HUDEP-2 (cell line): ENCODE data around the gene TECTA.

Experiments used
- DNase-seq, 76 experiments: peaks; one replicate each; lab custom pipeline; 2025; ENCODE audit not compliant: unreplicated experiment in 76 of 76; lab: John Stamatoyannopoulos, UW

Gene TECTA, protein sequence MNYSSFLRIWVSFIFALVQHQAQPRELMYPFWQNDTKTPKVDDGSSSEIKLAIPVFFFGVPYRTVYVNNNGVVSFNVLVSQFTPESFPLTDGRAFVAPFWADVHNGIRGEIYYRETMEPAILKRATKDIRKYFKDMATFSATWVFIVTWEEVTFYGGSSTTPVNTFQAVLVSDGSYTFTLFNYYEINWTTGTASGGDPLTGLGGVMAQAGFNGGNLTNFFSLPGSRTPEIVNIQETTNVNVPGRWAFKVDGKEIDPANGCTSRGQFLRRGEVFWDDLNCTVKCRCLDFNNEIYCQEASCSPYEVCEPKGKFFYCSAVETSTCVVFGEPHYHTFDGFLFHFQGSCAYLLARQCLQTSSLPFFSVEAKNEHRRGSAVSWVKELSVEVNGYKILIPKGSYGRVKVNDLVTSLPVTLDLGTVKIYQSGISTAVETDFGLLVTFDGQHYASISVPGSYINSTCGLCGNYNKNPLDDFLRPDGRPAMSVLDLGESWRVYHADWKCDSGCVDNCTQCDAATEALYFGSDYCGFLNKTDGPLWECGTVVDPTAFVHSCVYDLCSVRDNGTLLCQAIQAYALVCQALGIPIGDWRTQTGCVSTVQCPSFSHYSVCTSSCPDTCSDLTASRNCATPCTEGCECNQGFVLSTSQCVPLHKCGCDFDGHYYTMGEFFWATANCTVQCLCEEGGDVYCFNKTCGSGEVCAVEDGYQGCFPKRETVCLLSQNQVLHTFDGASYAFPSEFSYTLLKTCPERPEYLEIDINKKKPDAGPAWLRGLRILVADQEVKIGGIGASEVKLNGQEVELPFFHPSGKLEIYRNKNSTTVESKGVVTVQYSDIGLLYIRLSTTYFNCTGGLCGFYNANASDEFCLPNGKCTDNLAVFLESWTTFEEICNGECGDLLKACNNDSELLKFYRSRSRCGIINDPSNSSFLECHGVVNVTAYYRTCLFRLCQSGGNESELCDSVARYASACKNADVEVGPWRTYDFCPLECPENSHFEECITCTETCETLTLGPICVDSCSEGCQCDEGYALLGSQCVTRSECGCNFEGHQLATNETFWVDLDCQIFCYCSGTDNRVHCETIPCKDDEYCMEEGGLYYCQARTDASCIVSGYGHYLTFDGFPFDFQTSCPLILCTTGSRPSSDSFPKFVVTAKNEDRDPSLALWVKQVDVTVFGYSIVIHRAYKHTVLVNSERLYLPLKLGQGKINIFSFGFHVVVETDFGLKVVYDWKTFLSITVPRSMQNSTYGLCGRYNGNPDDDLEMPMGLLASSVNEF (N-terminal part only)

DNA sequence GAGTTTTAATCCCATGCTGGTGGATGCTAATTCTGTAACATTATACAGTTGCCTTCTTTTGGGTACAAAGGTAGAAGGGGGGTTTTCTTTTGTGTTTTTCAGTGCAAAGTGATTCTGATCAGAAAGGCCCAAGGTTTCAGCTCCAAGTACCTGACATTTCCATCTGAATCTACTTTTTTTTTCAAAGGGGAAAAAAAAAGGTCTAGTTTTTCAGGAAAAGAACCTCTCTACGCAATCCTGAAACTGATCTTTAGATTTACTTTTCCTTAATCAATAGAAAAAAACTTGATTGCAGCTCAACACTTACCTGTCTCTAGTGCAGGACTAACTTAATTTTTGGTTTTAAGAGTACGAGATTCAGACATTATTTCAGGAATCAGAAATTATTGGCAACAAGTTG, at the start of gene TECTA:
TECTA (plus strand) TSS at position 301 of the 400 bp plus-strand sequence. CDS start 1,423 bp downstream, outside the sequence.
- DNase-seq, result no peak

DNA sequence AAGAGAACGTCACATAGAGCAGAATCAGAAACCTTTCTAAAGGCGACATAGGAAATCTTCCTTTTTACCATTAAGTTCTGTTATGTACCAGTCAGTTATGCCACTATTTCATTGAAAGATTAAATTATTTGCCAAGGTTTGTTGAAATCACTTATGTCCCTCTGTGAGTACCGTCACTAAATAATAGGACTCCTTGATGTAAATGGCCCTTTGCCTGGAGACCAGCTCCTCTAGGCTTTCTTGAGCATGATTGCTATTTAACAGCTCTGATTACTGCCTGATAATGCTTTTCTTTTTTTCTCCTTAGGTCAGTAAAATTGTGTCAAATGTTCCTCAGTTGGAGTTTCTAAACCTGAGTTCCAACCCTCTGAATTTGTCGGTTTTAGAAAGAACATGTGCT, 47.8 kb upstream of the TECTA start:
- no peak for DNase-seq

DNA sequence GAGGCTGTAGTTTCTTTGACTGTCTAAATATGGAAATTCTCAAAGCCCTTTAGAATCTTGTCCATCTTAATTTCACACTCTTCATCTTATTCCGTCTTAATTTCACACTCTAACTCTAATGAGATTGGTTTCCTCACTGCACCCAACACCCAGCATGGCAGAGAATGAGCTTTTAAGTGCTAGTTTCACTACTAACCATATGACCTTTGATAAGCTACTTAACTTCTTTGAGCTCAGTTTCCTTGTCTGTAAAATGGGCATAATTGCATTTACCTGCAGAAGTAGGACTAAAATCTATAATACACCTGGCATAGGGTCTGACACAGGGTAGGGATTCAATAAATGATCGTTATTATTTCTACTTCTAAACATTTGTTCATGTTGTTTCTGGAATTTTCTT, 46.8 kb upstream of the TECTA start:
- DNase-seq, result no peak

DNA sequence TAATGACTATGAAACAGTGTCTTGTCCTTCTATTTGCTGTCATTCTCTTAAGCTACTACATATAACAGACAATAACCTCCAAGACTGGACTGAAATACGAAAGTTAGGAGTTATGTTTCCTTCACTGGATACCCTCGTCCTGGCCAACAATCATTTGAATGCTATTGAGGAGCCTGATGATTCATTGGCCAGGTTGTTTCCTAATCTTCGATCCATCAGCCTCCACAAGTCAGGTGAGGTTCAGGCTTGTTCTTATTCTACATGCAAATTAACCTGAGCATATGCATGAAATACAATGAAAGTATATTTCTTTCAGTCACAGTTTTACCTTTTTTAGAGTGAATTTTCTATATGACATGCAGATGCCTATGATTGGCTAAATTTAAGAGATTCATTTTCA, 46.0 kb upstream of the TECTA start:
- no peak for DNase-seq

DNA sequence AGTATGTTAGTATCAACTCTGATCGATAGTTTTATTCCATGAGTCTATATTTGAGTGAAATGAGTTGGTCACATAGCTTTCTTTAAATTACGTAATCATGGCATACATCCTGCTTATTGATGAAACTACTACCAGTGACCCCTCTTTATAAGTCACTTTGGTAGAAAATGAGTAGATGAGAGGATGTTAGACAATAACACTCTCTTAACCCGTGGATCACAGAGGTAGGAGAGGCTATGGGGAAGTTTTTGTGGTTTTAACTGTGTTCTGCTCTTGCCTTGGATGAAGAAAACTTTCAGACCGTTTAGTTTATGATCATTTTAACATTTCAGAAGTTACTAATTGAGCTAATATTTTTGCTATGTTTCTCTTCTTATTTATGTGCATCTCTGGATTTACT, 43.1 kb upstream of the TECTA start:
- no peak for DNase-seq

DNA sequence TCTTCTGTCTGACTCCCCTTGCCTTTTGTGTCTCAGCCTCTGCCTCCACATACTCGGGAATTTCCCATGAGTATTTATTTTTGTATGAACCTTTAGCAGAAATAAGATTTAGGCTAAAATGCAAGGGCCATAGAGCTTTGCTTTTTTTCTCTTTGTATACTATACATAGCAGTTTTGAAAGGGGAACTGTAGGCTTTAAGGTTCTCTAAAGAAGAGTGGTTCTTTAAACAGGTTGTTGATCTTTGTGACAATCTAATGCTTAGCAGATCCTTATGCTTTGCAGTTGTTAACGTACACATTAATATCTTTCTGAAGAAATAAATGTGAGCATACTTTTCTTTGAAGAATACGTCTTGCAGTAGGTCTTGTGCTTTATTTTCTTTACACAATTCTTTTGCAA, 42.1 kb upstream of the TECTA start:
- DNase-seq, result no peak

DNA sequence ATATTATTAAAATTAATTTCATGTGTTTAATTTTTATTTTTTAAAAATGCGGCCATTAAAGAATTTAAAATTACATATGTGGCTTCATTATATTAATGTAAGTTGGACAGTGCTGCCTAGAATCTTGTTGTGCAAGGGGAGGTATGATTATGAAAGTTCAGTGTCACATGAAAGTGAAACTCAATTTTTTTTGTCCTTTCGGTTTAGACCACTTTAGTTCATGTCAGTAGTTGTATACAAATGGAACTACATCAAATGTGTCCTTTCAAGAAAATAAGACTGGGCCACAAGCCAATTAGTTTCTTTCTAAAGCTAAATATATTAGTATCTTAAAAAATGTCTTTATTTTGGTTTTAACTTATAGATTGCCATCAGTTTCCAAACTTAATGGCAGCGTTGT, 41.4 kb upstream of the TECTA start:
- no peak for DNase-seq

DNA sequence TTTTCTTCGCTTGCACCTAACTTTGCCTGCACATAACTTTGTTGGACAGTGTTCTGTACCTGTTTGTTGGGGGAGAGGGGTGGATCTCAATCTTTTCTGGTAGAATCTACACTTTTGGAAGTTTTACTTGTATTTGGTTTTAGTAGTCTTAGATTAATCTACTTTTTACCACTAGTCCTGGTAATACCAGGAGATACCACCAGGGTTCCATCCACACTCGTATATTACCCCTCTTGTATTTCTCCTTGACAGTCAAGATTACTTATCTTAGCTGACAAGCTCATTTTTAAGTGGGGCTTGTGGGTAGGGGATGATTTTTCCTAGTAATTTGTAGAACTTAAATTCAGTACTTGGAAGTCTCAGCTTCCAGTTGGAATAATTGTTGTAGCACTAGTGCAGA, 37.3 kb upstream of the TECTA start:
- DNase-seq, result peak in 2 of 76 experiments; percentile 0 to 11

DNA sequence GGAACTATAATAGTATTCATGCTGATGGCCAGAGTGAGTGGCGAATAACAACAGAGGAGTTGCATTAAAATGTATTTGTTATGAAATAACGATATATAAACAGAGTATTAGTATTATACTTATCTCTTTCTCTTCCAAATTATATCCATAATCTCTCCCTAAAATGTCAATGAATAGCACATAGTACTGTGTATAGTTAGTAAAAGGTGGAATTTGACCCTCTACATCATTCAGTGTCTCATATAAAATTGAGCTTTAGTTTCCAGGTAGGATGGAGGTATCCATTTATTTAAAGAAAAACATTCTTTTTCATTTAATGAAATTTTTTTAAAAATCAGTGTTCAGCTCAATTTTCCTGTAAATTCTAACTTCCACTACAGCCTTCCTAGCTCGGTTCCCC, 34.4 kb upstream of the TECTA start:
- no peak for DNase-seq

DNA sequence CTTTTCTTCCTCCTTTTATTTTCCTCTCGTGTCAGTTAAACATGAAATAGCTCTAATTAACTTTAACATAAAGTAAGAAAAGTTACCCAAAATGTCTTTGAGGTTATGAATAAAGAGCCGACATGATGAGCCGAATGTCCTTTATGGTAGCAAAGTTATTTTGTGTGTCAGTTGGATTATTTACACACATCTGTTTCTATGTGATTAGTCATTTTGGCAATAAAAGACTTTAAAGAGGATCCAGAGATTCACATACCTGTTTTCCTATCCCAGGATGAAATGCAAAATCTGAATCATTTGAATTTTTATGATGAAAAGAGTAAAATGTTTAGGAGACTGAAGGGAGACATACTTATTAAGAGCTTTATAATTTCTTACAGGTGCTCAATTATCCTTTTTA, 34.0 kb upstream of the TECTA start:
- DNase-seq, result no peak

DNA sequence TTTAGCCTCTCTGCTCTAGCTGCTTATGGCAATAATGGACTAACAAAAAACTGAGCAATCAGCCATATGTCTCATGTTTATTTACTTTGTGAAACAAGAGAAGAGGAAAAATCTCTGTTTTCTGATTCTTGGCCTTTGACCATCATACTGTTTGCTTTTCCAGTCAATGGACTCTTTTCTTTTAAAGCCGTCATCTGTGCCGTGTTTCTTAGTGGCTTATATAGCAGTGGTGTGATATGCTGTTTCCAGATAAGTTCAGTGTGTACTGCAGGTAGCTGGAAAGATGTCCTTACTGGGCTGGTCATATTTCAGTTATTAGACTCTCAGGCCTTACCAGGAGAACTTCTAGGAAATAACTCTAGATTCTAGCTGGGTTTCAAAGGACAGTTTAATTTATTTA, 33.6 kb upstream of the TECTA start:
- no peak for DNase-seq

DNA sequence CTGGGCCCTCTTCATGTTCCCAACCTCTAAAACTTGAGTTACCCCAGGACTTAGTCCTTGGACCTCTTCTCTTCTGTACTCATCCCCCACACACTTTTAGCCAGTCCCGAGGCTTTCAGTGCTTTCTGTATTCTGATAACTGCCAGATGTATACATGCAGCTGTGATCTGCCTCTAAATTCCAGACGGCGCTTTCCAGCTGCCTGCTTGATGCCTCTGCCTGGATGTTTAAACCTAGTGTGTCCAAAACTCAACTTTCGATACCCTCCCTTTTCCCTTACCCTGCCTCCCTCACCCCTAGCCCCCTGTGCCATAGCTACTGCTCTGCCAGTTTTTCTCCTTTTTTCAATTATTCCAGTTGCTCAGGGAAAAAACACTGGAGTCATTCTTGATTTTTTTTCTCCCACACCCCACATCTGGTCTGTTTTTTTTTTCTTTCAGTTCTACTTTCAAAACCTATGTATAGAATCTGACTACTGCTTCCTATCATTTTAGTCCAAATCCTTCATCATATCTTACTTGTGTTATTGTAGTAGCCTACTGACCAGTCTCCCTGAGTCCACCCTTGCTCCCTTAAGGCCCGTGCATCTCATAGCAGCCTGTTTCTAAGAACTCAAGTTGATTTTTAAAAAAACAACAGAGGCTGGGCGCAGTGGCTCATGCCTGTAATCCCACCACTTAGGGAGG, 32.9 kb upstream of the TECTA start:
- no peak for DNase-seq

DNA sequence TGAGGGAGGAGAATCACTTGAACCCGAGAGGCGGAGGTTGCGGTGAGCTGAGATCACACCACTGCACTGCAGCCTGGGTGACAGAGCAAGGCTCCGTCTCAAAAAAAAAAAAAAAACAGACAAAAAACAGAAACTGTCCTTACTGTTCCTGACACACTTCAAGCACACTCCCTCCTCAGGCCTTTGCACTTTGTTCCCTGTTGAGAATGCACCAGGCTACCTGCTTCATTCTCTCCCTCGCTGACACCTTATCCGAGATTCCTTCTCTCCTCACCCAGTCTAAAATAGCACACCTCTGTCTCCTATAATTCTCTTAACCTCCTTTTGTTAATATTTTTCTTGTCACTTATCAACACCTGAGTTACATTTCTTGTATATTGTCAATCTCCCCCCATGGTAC, 32.3 kb upstream of the TECTA start:
- no peak for DNase-seq

DNA sequence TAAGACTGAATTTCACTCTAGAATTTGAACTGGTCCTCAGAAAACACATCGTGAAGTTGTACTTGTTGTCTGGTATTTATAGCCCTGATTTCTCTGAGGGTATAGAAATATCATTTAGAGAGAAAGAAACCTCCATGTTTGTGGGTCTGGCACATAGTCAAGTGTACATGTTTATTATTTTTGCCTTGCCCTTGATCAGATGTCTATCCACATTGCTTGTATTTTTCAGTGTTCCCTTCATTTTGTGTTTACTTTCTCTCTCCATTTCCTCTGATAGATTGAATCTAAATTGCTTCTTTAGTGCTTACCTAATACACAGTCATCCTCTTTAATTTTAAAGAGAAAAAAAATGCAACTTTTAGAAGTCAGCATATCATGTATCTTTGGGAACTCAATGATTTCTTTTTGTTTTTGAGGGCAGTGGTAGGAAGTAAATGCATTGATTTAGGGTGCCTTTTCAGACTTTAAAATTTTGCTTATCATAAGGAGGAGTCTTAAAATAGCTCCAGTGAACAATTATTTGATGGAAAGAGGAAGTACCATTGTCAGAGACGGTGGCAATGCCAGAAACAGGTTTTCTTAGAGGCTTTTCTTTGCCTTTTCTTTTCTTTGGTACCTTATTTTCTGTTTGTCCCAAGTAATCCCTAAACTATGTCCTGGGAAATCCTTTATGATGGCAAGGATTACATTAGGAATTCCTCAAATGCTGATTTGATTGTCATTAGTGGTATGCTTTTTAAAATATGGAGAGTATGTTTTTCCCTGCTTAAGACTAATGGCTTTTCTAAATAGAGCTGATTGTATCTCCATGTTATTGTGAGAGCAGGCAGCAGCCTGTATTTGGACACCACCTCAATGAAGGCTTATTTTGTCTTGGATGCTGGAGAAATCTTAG, 29.8 kb upstream of the TECTA start:
- no peak for DNase-seq

DNA sequence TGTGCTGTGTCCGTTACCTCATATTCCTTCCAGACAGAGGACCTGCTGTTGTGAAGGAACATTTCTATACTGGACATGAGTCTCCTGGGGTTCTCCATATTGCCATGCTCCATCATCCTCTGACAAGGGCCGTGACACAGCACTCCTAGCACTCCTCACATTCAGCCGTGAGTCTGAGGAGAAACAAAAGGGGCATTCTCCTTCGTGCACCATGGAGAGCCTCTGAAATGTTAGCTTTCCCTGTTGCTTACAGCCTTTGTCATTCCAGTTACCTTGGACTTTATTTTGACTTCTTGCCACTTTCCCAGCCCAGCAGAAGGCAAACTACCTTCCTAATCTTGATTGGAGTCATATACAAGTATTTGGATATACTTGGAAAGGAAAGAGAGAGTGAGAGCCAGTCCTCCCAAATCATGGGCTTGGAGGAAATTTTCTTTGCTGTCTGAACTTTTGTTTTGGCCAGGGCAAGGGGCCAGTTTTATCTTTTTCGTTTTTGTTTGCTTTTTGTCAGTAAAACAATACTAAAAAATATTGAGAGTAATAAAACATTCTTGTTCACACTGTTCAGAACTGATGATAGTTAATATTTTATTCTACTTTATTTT, 29.1 kb upstream of the TECTA start:
- no peak for DNase-seq

DNA sequence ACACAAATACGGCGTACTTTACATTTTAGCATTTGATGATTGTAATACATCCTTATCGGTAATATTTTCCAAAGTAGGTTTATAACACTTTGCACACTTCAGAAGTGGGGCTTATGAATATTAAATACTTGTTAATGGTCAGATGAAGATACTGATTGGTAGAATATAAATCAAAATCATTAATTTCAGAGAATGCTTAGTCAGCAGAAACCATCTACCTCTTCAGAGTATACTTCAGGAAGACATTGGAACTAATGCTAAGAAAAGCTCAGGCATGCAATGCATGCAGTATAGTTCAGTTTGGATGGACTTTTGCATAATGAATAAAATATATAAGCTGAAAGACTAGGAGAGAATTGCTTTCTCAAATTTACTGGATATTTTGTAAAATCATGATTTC, 19.7 kb upstream of the TECTA start:
- no peak for DNase-seq

DNA sequence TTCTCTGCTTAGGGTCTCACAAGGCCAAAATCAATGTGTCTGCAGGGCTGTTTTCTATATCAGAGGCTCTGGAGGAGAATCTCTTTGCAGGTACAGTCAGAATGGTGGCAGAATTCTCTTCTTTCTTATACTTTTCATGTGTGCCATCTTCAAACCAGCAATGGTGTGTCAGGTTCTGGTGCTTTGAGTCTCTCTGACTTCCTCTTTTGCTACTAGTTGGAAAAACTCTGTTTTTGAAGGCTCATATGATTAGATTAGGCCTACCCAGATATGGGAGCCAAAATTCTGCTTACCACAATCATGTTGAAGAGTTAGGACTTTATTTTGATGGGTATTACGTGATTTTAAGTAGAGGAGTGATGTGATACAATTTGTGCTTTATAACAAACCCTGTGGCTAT, 18.8 kb upstream of the TECTA start:
- DNase-seq, result no peak

DNA sequence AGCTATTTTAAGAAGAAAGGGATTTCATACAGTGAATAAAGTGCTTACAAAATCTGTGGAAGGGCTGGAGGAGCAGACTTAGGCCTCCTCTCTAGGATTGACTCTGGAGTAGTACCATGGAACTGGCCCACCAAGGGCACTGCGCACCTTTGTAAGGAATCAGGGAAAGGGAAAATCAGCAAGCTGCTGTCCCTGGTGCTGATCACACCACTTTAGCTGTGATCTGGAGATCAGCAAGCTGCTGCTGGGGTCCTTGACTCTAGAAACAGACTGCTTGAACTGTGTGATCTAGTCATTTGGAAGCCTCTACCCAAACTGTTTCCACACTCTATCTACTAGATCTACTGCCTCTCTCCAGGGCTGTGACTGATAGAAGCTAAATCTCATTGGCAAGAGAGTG, 18.4 kb upstream of the TECTA start:
- DNase-seq, result peak in 2 of 76 experiments; percentile 1 to 4

DNA sequence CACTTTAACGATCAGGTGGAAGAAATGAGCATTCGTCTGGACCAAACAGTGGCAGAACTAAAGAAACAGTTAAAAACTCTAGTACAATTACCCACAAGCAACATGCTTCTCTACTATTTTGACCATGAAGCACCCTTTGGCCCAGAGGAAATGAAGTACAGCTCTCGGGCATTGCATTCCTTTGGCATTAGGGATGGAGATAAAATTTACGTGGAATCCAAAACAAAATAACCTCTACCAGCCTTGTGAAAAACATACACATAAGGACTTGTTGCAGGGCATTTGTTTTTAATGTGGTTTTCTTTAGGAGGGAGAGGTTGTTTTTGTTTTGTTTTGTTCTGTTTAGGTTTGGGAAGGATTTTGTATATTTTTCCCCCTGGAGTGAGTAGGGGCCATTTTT, 14.2 kb upstream of the TECTA start:
- no peak for DNase-seq
